Esophagus squamous epithelium (tissue), 4 donors: ENCODE measurements around the gene COG4.

Source experiments
- CTCF ChIP-seq, 6 experiments: fragments of 450-650 bp in 4 of 6; fragments of 200-600 bp in 2 of 6; sonication (generic) in 2 of 6; IDR thresholded peaks; one replicate each; pipeline ENCODE4 v1.5.1; 2016 to 2019; ENCODE audit warnings: antibody characterized with exemption in 6 of 6, mild to moderate bottlenecking in 4 of 6, moderate library complexity in 4 of 6
- POLR2A ChIP-seq, 4 donors: fragments of 450-650 bp; IDR thresholded peaks; one replicate each; pipeline ENCODE4 v1.6.1; 2017; ENCODE audit warnings: antibody characterized with exemption in 4 of 4, mild to moderate bottlenecking in 4 of 4, moderate library complexity in 3 of 4

DNA sequence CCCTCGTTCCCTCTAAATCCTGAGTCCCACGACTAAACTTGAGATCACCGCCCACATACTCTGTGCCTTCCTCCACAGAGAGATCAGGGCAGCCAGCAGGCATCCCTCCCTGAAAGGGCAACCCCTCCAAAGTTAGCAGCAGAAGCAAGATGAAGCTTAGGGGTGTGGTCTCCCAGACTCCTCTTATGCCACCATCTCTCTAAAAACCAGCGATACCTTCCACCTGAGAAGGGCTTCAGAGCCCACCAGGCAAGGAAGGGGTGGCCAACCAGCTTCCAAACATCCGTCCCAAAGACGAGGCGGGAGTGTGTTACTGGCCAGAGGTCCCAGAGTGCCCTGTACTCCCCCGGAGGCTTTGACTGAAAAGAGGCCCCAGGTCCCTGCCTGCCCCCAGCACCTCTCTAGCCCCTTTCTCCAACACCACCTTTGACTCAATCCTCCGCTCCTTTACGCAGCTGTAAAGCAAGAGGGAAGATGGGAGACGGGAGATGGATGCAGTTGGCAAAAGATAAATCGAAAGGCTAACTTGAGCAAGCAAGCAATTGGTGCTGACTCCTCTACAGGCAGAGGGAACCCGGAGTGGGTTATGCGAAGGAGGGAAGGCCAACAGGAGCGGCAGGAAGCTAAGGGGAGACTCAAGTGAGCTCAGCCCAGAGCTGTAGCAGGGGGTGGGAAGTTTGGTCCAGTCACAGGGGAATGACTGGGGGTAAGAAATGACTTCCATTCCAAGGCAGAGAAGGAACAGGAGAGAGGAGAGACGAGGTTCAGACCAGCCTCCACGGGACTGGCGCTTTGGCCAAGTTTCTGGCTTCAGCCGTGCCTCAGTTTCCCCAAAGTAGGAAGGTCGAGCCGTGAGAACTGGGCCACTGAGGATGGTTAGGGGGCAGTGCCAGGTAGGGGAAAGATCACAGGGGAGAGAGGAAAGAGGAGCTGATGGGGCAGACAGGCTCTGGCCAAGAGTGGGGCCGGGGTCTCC lies 85.5 kb downstream of the COG4 start:
- TF ChIP-seq CTCF (IDR thresholded peaks at IDR 0.05), result no peak
- no peak for TF ChIP-seq POLR2A (IDR thresholded peaks at IDR 0.05)
